CD4-positive, alpha-beta memory T cell (primary cell): ENCODE measurements around the gene NR2F6. TPM values are rescaled to one million over a fixed set of nuclear protein-coding genes. Genes with fewer than 3 reads are reported as not detected.

Experiments
- CTCF ChIA-PET: fragments of 350-600 bp; sonication (Branson Sonifier 250); formaldehyde crosslinking; loops from one replicate; lab custom pipeline; 2021; ENCODE audit warnings: inconsistent platforms; ENCODE audit not compliant: partially characterized antibody; lab: Charles Lee
- POLR2A ChIA-PET: fragments of 350-600 bp; sonication (Branson Sonifier 250); formaldehyde crosslinking; loops from one replicate; lab custom pipeline; 2021; ENCODE audit not compliant: partially characterized antibody; lab: Charles Lee
- DNase-seq, 5 donors: peaks; one replicate each; pipeline versions ENCODE4 v3.0.0 to v3.0.0-alpha.2; 2020 to 2022; ENCODE audit warnings: mixed read lengths in 1 of 5
- H3K27ac ChIP-seq: one replicate; pipeline ENCODE4 v1.7.0; 2013; ENCODE audit warnings: low read depth, low read length
- H3K27me3 ChIP-seq: 2 replicates; pipeline ENCODE4 v1.7.0; 2013; ENCODE audit warnings: mild to moderate bottlenecking, low read length, moderate library complexity; ENCODE audit not compliant: insufficient read depth
- H3K36me3 ChIP-seq: 2 replicates; pipeline ENCODE4 v1.7.0; 2013; ENCODE audit warnings: mild to moderate bottlenecking, low read length, moderate library complexity; ENCODE audit not compliant: insufficient read depth
- H3K4me1 ChIP-seq: 2 replicates; pipeline ENCODE4 v1.7.0; 2013; ENCODE audit warnings: mild to moderate bottlenecking, low read length, moderate library complexity; ENCODE audit not compliant: insufficient read depth
- H3K4me3 ChIP-seq, 2 donors: one replicate each; pipeline ENCODE4 v1.7.0; 2013; ENCODE audit warnings: low read length in 2 of 2, mild to moderate bottlenecking in 1 of 2
- H3K9me3 ChIP-seq, 2 donors: one replicate each; pipeline ENCODE4 v1.7.0; 2013; ENCODE audit warnings: low read length in 2 of 2, control low read depth in 1 of 2; ENCODE audit not compliant: control insufficient read depth in 1 of 2
- H3K27ac Mint-ChIP-seq, 7 donors: one replicate each; pipeline ENCODE4 v1.8.0; 2020 to 2021; ENCODE audit warnings: mixed read lengths in 7 of 7, mild to moderate bottlenecking in 6 of 7, inconsistent platforms in 3 of 7, moderate library complexity in 3 of 7
- H3K27me3 Mint-ChIP-seq, 2 donors: one replicate each; pipeline ENCODE4 v1.8.0; 2020 to 2021; ENCODE audit warnings: mixed read lengths in 2 of 2
- H3K36me3 Mint-ChIP-seq, 2 donors: one replicate each; pipeline ENCODE4 v1.8.0; 2020 to 2021; ENCODE audit warnings: mixed read lengths in 2 of 2, inconsistent platforms in 1 of 2, mild to moderate bottlenecking in 1 of 2
- H3K4me1 Mint-ChIP-seq, 4 donors: one replicate each; pipeline ENCODE4 v1.8.0; 2020 to 2021; ENCODE audit warnings: mixed read lengths in 4 of 4, mild to moderate bottlenecking in 1 of 4
- H3K4me3 Mint-ChIP-seq, 8 donors: one replicate each; pipeline ENCODE4 v1.8.0; 2020 to 2021; ENCODE audit warnings: mixed read lengths in 8 of 8, mild to moderate bottlenecking in 7 of 8, moderate library complexity in 6 of 8, inconsistent platforms in 3 of 8
- H3K9me3 Mint-ChIP-seq, 8 donors: one replicate each; pipeline ENCODE4 v1.8.0; 2020 to 2021; ENCODE audit warnings: mixed read lengths in 8 of 8, mild to moderate bottlenecking in 5 of 8, inconsistent platforms in 3 of 8, moderate library complexity in 1 of 8
- intact Hi-C: fragments of 100-400 bp; cut with micrococcal nuclease; formaldehyde crosslinking; loops from one replicate; pipeline ENCODE4 v1.15.1; 2023
- polyA plus RNA-seq, 2 donors: library from polyadenylated mRNA; unstranded; fragments of 300-500 nt; fragmentation: Illumina TruSeq; gene quantifications; one replicate each; pipeline ENCODE4 v1.2.3, GENCODE V29; 2021
- total RNA-seq, 2 experiments: library from RNA; stranded (reverse); gene quantifications; one replicate each; pipeline ENCODE4 v1.2.3, GENCODE V29; 2021

Gene NR2F6
- total and polyA plus RNA-seq, 4 experiments from 2014 or later: 1.2 to 7.1 (median 4.7) TPM

DNA sequence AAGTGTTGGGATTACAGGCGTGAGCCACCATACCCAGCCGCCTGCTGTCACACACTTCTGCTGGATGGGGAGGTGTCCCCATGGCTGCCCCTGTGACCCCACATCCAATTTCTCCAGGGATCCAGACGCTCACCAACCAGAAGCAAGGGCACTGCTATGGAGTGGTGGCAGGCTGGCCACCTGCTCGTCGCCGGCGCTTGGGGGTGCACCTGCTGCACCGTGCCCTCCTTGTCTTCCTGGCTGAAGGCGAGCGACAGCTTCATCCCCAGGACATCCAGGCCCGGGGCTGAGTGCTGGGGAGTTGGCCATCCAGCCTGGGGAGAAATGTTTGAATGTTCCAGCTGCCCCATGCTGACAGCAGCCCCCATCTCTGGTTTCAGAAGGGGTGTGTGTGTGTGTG lies 40.5 kb upstream of the NR2F6 start:
- CTCF ChIA-PET: interaction anchor here (0.7 to 1.5 kb wide), 2 partner anchors 80 to 166 kb away, joined by 3 to 4 read pairs; no protein-coding TSS in a partner anchor
- Mint-ChIP-seq H3K36me3 (peaks cover 0 to 1% of the 10 kb centered on the region in 2 donors), H3K4me3 (no peak overlapping the region), H3K27ac (no peak overlapping the region), H3K4me1 (peaks cover 2 to 4% (median 3%) of the 10 kb centered on the region in 4 donors), H3K9me3 (no peaks in the 10 kb centered on the region), H3K27me3 (peaks cover 0 to 4% of the 10 kb centered on the region in 2 donors)
- H3K27me3 ChIP-seq: no peaks in the 10 kb centered on the region
- DNase-seq: no peak
- H3K36me3 ChIP-seq: no peaks in the 10 kb centered on the region
- H3K27ac ChIP-seq: no peak overlapping the region
- H3K9me3 ChIP-seq: no peaks in the 10 kb centered on the region
- peaks cover 15% of the 10 kb centered on the region for H3K4me1 ChIP-seq
- POLR2A ChIA-PET: interaction anchor here (1.2 kb wide), 1 partner anchor 164 kb away, joined by 3 read pairs; no protein-coding TSS in a partner anchor
- intact Hi-C loops: no loop called here
- no peak overlapping the region for H3K4me3 ChIP-seq

DNA sequence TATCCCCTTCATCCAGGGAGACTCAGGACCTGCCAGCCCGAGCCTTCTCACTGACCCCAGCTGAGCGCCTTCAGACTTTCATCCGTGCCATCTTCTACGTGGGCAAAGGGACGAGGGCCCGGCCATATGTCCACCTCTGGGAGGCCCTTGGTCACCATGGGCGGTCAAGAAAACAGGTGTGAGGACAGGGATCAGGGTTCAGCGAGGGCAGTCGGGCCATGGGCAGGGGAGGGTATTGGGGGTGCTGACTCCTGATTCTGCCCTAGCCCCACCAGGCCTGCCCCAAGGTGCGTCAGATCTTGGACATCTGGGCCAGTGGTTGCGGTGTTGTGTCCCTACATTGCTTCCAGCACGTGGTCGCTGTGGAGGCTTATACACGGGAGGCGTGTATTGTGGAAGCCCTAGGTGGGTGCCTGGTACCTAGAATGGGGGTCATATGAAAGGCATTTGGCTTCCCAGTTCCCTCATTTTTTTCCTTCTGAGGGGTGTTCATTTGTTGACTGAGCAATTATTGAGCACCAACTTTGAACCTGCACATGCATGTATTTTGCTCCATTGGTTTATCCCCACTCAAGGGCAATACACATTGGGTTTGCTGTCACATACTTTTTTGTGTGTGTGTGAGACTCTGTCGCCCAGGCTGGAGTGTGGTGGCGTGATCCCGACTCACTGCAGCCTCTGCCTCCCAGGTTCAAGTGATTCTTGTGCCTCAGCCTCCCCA lies 39.9 kb upstream of the NR2F6 start:
- Mint-ChIP-seq H3K27me3 (peaks cover 0 to 4% of the 10 kb centered on the region in 2 donors), H3K4me3 (no peak overlapping the region), H3K36me3 (peaks cover 0 to 1% of the 10 kb centered on the region in 2 donors), H3K9me3 (no peaks in the 10 kb centered on the region), H3K4me1 (peaks cover 2 to 4% (median 3%) of the 10 kb centered on the region in 4 donors), H3K27ac (no peak overlapping the region)
- H3K4me1 ChIP-seq: peaks cover 17% of the 10 kb centered on the region
- H3K27ac ChIP-seq: no peak overlapping the region
- no peak for DNase-seq
- intact Hi-C loops: no loop called here
- no peaks in the 10 kb centered on the region for H3K36me3 ChIP-seq
- ChIA-PET POLR2A (interaction anchor here (1.2 kb wide), 1 partner anchor 163 kb away, joined by 3 read pairs; no protein-coding TSS in a partner anchor), CTCF (interaction anchor here (6.9 kb wide), 1 partner anchor 26 kb away, joined by 83 read pairs; no protein-coding TSS in a partner anchor)
- H3K9me3 ChIP-seq: no peaks in the 10 kb centered on the region
- no peak overlapping the region for H3K4me3 ChIP-seq
- H3K27me3 ChIP-seq: no peaks in the 10 kb centered on the region

DNA sequence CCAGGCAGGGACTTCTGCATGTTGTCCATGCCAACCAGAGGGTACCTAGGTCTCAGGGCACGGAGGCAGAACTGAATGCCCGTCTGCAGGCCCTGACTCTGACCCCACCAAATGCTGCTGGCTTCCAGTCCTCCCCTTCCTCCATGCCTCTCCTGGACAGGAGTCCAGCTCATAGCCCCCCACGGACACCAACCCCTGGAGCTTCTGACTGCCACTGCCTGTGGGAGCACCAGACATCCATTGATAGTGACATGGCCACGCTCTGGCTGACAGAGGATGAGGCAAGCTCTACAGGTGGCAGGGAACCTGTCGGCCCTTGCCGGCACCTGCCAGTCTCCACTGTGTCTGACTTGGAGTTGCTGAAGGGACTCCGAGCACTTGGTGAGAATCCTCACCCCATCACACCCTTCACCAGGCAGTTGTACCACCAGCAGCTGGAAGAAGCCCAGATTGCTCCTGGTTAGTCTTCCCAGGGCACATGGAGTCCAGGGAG lies 37.8 kb upstream of the NR2F6 start:
- Mint-ChIP-seq H3K36me3 (peaks cover 0 to 1% of the 10 kb centered on the region in 2 donors), H3K4me1 (peaks cover 2 to 4% (median 3%) of the 10 kb centered on the region in 4 donors), H3K4me3 (peak overlapping the region in 2 of 8 donors; percentile 22 to 67), H3K9me3 (no peaks in the 10 kb centered on the region), H3K27ac (peak overlapping the region in 1 of 7 donors; percentile 72), H3K27me3 (peaks cover 0 to 2% of the 10 kb centered on the region in 2 donors)
- Histone ChIP-seq H3K4me1 (peaks cover 17% of the 10 kb centered on the region), H3K9me3 (no peaks in the 10 kb centered on the region), H3K4me3 (no peak overlapping the region), H3K36me3 (no peaks in the 10 kb centered on the region), H3K27ac (no peak overlapping the region), H3K27me3 (no peaks in the 10 kb centered on the region)
- CTCF ChIA-PET: interaction anchor here (0.6 to 6.9 kb wide), 15 partner anchors 9 to 514 kb away, joined by 3 to 83 read pairs (median 4); partner anchors contain the start of genes BABAM1, MRPL34 and USHBP1
- intact Hi-C loops: loop anchor here (2.0 kb wide), 2 partner anchors 209 to 505 kb away; partner anchors contain the start of genes HAUS8 and MYO9B
- POLR2A ChIA-PET: no interaction called here
- no peak for DNase-seq

DNA sequence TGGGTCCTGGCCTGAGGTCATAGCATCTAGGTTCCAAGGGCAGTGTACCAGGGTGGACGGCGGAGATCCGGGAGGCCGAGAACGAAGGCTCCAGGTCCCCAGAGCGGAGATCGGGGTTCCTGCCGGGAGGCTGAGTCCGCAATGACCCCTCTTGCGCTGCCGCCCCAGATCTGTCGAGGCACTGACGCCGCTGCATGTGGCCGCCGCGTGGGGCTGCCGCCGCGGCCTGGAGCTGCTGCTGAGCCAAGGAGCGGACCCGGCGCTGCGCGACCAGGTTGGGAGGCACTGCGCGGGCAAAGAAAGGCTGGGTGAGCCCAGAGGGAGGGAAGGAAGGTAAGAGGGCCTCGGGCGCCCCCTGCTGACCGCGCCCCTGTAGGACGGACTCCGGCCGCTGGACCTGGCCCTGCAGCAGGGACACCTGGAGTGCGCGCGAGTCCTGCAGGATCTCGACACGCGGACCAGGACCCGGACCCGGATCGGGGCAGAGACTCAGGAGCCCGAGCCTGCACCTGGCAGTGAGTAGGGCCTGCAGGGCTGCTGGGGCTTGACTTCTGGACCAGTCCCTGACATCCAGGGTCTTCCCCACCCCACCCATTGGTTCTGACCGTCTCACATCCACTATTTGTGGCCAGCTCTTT lies 36.9 kb upstream of the NR2F6 start:
- CTCF ChIA-PET: interaction anchor here (0.6 to 6.9 kb wide), 15 partner anchors 10 to 510 kb away, joined by 3 to 83 read pairs (median 5); partner anchors contain the start of genes BABAM1, MRPL34 and USHBP1
- DNase-seq: peak; percentile 72 to 79 (median 74)
- Mint-ChIP-seq H3K27me3 (no peaks in the 10 kb centered on the region), H3K9me3 (no peaks in the 10 kb centered on the region), H3K4me1 (peaks cover 2 to 4% (median 3%) of the 10 kb centered on the region in 4 donors), H3K27ac (peak overlapping the region in 2 of 7 donors; percentile 24 to 42), H3K36me3 (peaks cover under 1 to 1% of the 10 kb centered on the region in 2 donors), H3K4me3 (peak overlapping the region; percentile 73 to 86 (median 80))
- Histone ChIP-seq H3K4me1 (peaks cover 17% of the 10 kb centered on the region), H3K4me3 (peak overlapping the region; percentile 17 to 45), H3K9me3 (no peaks in the 10 kb centered on the region), H3K36me3 (no peaks in the 10 kb centered on the region), H3K27ac (no peak overlapping the region), H3K27me3 (no peaks in the 10 kb centered on the region)
- intact Hi-C loops: loop anchor here (1.0 to 2.0 kb wide), 5 partner anchors 21 to 504 kb away; partner anchors contain the start of genes HAUS8 and MYO9B
- POLR2A ChIA-PET: interaction anchor here (0.8 to 1.7 kb wide), 7 partner anchors 10 to 214 kb away, joined by 3 to 6 read pairs (median 3); partner anchors contain the start of genes BABAM1, MRPL34 and USHBP1

DNA sequence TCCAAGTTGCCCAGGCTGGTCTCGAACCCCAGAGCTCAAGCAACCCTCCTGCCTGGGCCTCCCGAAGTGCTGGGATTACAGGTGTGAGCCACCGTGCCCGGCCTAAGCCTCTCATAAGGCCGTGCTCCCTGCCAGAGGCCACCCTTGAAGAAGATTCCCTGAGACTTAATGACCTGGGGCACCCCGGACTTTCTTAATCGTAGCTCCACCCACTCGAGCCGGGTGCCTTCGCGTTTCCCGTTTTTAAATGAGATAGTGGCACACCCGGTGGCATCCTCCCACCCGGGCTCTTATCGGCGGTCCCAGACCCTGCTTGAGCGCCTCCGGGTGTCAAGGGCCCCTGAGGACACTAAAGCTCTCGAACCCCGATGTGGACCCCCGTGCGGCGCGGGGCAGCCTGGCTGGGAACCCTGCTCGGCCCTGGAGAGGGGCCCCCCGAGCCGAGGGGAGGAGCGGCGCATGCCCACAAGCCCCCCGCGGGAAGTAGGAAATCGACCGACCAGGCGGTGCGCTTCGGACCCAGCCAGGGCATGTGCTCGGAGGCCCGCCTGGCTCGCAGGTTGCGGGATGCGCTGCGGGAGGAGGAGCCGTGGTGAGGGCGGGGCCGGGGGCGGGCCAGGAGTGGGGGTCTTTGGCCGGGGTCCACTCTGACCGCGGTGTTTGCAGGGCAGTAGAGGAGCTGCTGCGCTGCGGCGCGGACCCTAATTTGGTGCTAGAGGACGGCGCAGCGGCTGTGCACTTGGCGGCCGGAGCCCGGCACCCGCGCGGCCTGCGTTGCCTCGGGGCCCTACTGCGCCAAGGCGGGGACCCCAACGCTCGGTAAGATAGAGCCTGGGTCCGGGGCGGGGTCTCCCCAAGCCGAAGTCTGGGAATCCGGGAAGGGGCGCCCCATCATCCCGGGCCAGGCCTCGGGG lies 35.9 kb upstream of the NR2F6 start, which contains the start of gene ANKLE1:
ANKLE1 (plus strand) TSS at position 511 of the 914 bp plus-strand sequence; CDS start at position 531, 20 bp downstream.
- Mint-ChIP-seq H3K9me3 (no peaks in the 10 kb centered on the region), H3K27me3 (no peaks in the 10 kb centered on the region), H3K27ac (peak within 1 kb of the TSS in 3 of 7 donors; percentile 19 to 42 (median 24)), H3K4me3 (peak within 1 kb of the TSS; percentile 73 to 86 (median 80)), H3K4me1 (peaks cover 2 to 4% (median 3%) of the 10 kb centered on the region in 4 donors), H3K36me3 (peaks cover 5 to 6% of the 10 kb centered on the region in 2 donors)
- CTCF ChIA-PET: interaction anchor here (0.5 to 6.9 kb wide), 14 partner anchors 9 to 647 kb away, joined by 3 to 83 read pairs (median 4); partner anchors contain the start of genes BABAM1, MRPL34 and USHBP1
- H3K4me1 ChIP-seq: peaks cover 17% of the 10 kb centered on the region
- H3K27me3 ChIP-seq: no peaks in the 10 kb centered on the region
- no peak for DNase-seq
- intact Hi-C loops: loop anchor here (1.0 to 2.0 kb wide), 5 partner anchors 20 to 503 kb away; partner anchors contain the start of genes HAUS8 and MYO9B
- H3K36me3 ChIP-seq: peaks cover 4% of the 10 kb centered on the region
- peak within 1 kb of the TSS; percentile 17 to 45 for H3K4me3 ChIP-seq
- H3K27ac ChIP-seq: no peak within 1 kb of the TSS
- POLR2A ChIA-PET: interaction anchor here (0.8 to 1.7 kb wide), 9 partner anchors 11 to 213 kb away, joined by 3 to 6 read pairs (median 4); partner anchors contain the start of genes BABAM1, MRPL34 and OCEL1
- H3K9me3 ChIP-seq: no peaks in the 10 kb centered on the region

DNA sequence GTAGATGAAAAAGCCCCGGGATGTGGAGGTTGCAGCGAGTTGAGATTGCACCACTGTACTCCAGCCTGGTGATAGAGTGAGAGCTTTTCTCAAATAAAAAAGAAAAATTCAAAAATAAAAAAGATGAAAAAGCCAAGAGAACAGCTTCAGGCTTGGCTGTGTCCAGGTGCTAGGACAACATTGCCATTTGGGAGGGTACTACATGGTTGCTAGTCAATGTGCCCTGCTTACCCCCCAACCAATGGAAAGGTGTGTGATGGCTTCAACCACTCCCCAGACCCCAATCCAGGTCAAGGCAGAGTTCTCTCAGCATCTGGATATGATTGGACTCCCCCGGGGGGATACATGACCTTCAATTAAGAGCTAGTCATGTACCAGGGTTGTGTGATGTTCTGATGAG lies 33.7 kb upstream of the NR2F6 start:
- peaks cover 2 to 4% (median 3%) of the 10 kb centered on the region in 4 donors for H3K4me1 Mint-ChIP-seq
- Histone ChIP-seq H3K4me3 (no peak overlapping the region), H3K36me3 (peaks cover 12% of the 10 kb centered on the region), H3K4me1 (peaks cover 17% of the 10 kb centered on the region), H3K27me3 (no peaks in the 10 kb centered on the region), H3K27ac (no peak overlapping the region), H3K9me3 (no peaks in the 10 kb centered on the region)
- H3K27ac Mint-ChIP-seq: no peak overlapping the region
- no peak for DNase-seq
- CTCF ChIA-PET: interaction anchor here (0.6 to 6.9 kb wide), 7 partner anchors 13 to 211 kb away, joined by 3 to 83 read pairs (median 5); no protein-coding TSS in a partner anchor
- H3K4me3 Mint-ChIP-seq: peak overlapping the region in 1 of 8 donors; percentile 12
- POLR2A ChIA-PET: interaction anchor here (0.7 to 1.2 kb wide), 2 partner anchors 12 to 44 kb away, joined by 3 to 5 read pairs; partner anchors contain the start of gene BABAM1
- H3K36me3 Mint-ChIP-seq: peaks cover 14 to 17% of the 10 kb centered on the region in 2 donors
- no peaks in the 10 kb centered on the region for H3K9me3 Mint-ChIP-seq
- intact Hi-C loops: no loop called here
- no peaks in the 10 kb centered on the region for H3K27me3 Mint-ChIP-seq
